Astrocyte of the cerebellum (primary cell): Measurements from ENCODE around the gene KCNH1.
A peak's percentile ranks its signal among the peaks of the same experiment; 100 is the strongest.

Source experiments
- DNase-seq: peaks from one replicate; pipeline ENCODE4 v3.0.0-alpha.2; 2011; ENCODE audit warnings: low read depth
- H3K4me3 ChIP-seq: 2 replicates; pipeline ENCODE4 v1.5.1; 2011; ENCODE audit warnings: mild to moderate bottlenecking, low read depth, low read length, moderate library complexity
- CTCF ChIP-seq: IDR thresholded peaks from 2 replicates; pipeline ENCODE4 v1.5.1; 2012; ENCODE audit warnings: low read length, low read depth, moderate library complexity, mild to moderate bottlenecking; ENCODE audit errors: missing control alignments
- in situ Hi-C: cut with HindIII; loops from 2 replicates; pipeline ENCODE4 v1.10.0; 2017; ENCODE audit warnings: low sequenced_read_pairs

Gene KCNH1

DNA sequence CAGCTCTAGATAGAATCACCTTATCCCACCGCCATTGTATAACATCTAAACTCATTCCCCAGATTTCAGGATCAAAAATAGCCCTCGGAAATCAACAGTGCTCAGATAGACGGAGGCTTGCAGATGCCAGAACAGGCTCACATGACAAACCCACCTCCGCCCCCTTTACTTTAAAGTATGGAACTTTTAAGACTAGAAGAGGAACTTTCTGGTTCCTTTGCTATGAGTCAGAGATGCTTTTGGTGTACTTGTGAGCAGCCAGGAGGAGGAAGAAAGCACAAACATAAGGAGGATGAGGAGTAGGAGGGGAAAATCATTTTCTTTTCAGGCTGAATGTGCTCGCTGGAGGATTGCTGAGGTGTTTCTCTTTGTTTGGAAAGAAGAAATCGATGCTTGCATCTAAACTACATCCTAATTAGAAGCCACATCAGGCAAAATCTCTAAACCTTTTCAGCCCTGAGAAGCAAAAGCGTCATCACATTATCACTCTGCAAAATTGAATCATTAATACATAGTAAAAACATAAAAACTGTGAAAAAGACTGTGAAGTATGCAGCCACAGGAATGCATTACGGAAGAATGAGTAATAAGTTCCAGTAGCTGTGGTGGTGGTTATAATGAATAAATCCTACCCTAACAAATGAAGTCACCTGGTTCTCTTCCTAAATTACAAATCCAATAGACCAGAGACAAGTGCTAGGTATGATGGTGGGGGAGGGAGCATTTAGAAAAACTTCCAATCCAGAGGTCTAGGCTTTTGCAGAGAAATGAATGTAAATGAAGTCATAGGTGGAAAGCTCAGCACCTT is 251.3 kb downstream of the KCNH1 start:
- H3K4me3 ChIP-seq = peak overlapping the region; percentile 7
- in situ Hi-C loops = no loop called here
- DNase-seq = peak; percentile 91
- no peak for TF ChIP-seq CTCF

GRCh38 chr1:210878564-210878963 is 255.4 kb downstream of the KCNH1 start:
- in situ Hi-C loops = no loop called here
- H3K4me3 ChIP-seq = no peak overlapping the region
- no peak for TF ChIP-seq CTCF
- DNase-seq = no peak

DNA sequence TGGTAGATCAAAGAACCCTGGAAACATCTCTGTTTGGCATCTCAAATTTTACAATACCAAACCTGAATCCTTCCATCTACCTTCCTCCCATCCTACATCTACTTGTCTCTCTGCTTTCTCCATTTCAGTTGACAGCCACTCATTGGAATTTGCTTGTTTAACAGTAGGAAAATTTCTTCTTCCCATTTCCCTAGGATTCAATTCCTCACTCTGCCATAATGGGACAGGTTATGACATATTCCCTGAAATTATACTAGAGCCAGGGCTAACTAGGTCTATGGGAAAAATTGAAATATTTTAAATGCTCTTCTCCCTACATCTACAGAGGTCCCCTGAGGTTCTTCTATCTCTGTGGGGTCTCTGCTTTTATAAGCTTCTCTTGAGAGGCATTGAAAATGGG is 257.7 kb downstream of the KCNH1 start:
- DNase-seq = no peak
- no peak for TF ChIP-seq CTCF
- no peak overlapping the region for H3K4me3 ChIP-seq
- in situ Hi-C loops = no loop called here

- no peak overlapping the region for H3K4me3 ChIP-seq
- no peak for DNase-seq
- no peak for TF ChIP-seq CTCF
- in situ Hi-C loops = no loop called here
These were observed 267.4 kb downstream of the KCNH1 start for GRCh38 chr1:210866532-210866931.

DNA sequence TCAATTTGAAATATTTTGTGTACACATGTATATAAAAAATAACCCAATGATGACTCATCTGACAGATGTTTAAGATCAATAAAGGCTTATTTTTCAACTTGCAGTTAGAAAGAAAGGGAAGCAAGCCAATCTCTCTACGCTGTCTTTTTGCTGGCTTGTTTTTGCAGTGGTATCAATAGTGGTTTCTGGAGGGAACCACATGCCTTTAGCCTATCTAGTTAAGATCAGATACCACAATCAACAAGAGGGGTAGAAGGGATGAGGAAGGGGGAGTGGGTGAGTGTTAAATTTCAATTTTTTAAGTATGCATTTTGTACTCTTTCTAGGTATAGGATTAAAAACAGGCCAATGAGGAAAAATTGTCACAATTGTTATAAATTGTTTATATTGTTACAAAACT is 276.2 kb downstream of the KCNH1 start:
- in situ Hi-C loops = no loop called here

DNA sequence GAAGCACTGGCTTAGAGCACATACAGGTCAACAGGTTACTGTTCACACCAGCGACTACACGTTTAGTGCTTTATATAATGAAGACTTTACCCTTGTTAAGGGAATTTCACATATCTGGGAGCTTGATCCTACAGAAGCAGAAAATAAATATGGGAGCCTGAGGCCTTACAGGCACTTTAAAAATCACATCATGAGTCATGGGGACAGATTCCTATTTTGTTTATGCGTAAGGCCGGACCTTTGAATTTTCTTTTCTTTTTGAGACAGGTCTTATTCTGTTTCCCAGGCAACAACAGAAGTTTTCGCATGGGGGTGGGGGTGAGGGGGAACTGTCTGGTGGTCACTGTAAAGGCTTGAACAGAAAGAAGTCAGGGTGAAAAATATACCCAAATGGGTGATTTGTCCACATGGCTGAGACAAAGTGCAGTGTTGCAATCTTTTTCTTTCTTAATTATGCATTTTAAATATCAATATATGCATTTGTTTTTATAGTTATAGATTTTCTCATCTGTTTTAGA is 276.7 kb downstream of the KCNH1 start:
- H3K4me3 ChIP-seq = no peak overlapping the region
- in situ Hi-C loops = no loop called here
- TF ChIP-seq CTCF = no peak
- no peak for DNase-seq

More for the DNA sequence above, 276.2 kb downstream of the KCNH1 start:
- no peak for TF ChIP-seq CTCF
- H3K4me3 ChIP-seq = no peak overlapping the region
- no peak for DNase-seq
